Stimulated activated effector memory CD8-positive, alpha-beta T cell treated with anti-CD3 and anti-CD28 coated beads, Interleukin-12 subunit alpha, Interleukin-12 subunit beta, amount 100 ng/mL, for 72 hours (primary cell): ENCODE results near the gene CDC14A.
A peak's percentile ranks its signal among the peaks of the same experiment; 100 is the strongest.

Experiments used
- ATAC-seq: fragments of 150-1000 bp; cut with Tn5 transposase; 2 replicates; pipeline ENCODE4 v1.10.0; 2021
- DNase-seq, 2 donors: peaks; one replicate each; pipeline ENCODE4 v3.0.0; 2021 to 2022; ENCODE audit warnings: low spot score in 2 of 2
- H3K27ac Mint-ChIP-seq: one replicate; pipeline ENCODE4 v1.8.0; 2022; ENCODE audit warnings: mild to moderate bottlenecking, mixed read lengths
- H3K36me3 Mint-ChIP-seq: one replicate; pipeline ENCODE4 v1.8.0; 2022; ENCODE audit warnings: mild to moderate bottlenecking, mixed read lengths
- H3K4me1 Mint-ChIP-seq: one replicate; pipeline ENCODE4 v1.8.0; 2022; ENCODE audit warnings: mixed read lengths
- H3K4me3 Mint-ChIP-seq: one replicate; pipeline ENCODE4 v1.8.0; 2022; ENCODE audit warnings: mild to moderate bottlenecking, mixed read lengths
- H3K9me3 Mint-ChIP-seq: one replicate; pipeline ENCODE4 v1.8.0; 2022; ENCODE audit warnings: mixed read lengths

The CDC14A gene

DNA sequence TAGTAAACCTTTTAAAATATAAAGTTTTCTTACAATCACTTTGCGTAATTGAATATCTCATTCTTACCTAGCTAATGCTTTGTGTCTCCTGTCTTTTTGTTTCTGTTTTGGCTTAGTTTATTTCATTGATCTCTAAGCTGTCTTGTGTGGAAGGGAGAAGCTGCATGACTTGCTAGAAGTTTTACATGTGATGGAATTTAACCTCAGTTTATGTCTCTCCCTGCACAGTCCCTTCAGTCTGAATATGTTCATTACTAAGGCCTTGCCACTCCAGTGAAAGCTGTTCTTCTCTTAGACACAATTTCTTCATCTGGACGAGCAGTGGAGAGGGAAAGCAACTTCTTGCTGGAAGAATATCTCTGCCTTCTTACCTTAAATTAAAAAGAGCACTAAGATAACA, 165.7 kb downstream of the CDC14A start:
- H3K27ac Mint-ChIP-seq = no peak overlapping the region
- peaks cover 32% of the 10 kb centered on the region for H3K36me3 Mint-ChIP-seq
- no peaks in the 10 kb centered on the region for H3K9me3 Mint-ChIP-seq
- ATAC-seq = no peak
- no peak overlapping the region for H3K4me3 Mint-ChIP-seq
- no peak for DNase-seq
- H3K4me1 Mint-ChIP-seq = no peaks in the 10 kb centered on the region

DNA sequence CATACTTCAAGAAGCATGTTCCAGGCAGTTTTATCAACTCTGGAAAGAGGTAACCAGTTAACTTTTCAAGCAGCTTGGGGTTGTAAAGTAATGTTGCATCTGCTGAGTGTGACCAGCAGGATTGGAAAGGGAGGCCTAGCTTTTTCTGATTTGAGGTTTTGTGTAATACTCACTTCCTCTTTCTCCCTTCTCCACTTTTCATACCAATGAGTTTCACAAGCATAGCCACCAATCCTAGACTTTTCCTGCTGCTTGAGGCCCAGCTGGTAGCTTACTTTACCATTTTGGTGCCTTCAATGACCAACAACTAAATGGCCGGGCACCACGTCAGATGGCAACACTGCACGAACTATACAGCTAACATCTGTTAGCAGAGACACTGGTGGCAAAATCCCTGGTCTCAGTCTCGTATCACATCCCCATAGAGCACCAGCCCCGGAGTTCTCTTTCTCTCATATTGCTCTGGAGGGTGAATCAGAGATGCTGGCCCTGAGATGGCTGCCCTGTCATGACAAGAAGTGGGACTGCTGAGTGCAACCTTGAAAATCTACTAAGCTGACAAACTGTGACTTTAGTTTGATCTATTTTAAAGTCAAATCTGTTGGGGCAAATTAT, 170.8 kb downstream of the CDC14A start:
- no peak overlapping the region for H3K4me3 Mint-ChIP-seq
- DNase-seq = no peak
- H3K36me3 Mint-ChIP-seq = peaks cover 18% of the 10 kb centered on the region
- H3K9me3 Mint-ChIP-seq = no peaks in the 10 kb centered on the region
- H3K4me1 Mint-ChIP-seq = no peaks in the 10 kb centered on the region
- no peak for ATAC-seq
- no peak overlapping the region for H3K27ac Mint-ChIP-seq

DNA sequence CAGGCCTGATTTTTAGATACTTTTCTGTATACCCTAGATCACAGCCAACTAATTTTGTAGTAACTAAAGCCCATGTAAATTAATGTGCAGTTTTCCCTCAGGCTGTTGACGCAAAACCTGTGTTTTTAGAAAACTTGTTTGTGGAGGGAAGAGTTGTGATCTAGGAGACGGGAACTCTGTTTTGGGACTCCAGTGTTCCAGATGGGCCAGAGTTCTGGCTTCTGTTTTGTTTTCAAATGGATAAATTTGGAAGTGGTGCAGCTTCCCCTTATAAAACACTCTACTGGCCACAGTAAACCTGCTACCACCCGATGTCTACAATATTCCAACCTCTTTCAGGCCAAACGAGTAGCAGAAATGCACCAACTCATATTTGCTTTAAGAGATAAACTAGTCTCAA, 172.0 kb downstream of the CDC14A start:
- Mint-ChIP-seq H3K27ac (no peak overlapping the region), H3K9me3 (no peaks in the 10 kb centered on the region), H3K4me3 (no peak overlapping the region), H3K36me3 (peaks cover 7% of the 10 kb centered on the region), H3K4me1 (no peaks in the 10 kb centered on the region)
- ATAC-seq (no peak), DNase-seq (no peak)

DNA sequence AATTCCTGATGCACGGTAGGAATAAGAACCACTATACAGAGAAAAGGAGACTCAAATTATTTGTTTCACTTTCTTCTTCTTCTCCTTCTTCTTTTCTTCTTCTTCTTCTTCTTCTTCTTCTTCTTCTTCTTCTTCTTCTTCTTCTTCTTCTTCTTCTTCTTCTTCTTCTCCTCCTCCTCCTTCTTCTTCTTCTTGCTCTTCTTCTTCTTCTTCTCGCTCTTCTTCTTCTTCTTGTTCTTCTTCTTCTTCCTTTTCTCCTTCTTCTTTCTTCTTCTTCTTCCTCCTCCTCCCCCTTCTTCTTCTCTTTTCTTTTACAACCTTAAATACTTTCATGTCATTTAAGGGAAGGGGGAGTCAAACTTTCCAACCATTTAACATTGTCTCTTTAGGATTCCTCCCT, 174.6 kb downstream of the CDC14A start:
- H3K9me3 Mint-ChIP-seq = no peaks in the 10 kb centered on the region
- ATAC-seq (no peak), DNase-seq (no peak)
- H3K27ac Mint-ChIP-seq = peak overlapping the region; percentile 46
- H3K4me3 Mint-ChIP-seq = no peak overlapping the region
- no peaks in the 10 kb centered on the region for H3K36me3 Mint-ChIP-seq
- H3K4me1 Mint-ChIP-seq = peaks cover 16% of the 10 kb centered on the region

DNA sequence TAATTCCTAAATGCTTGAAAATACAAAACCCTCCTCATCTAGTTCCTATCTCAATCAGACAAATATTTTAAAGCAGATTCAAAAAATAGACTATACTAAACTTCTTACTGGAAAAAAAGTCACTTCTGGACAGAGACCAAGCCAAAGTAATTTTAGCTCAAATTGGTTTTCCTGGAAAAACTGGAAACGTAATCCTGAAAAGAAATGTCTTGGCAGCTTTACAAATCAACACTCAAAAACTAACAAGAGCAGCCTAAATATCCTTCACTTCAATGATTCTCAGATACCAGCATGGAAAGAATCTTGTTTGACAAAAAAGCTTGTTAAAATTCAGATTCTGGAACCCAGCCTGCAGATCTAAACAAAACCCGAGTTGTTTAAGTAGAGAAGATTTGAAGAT, 176.6 kb downstream of the CDC14A start:
- no peak overlapping the region for H3K27ac Mint-ChIP-seq
- peaks cover 27% of the 10 kb centered on the region for H3K4me1 Mint-ChIP-seq
- H3K4me3 Mint-ChIP-seq = no peak overlapping the region
- H3K36me3 Mint-ChIP-seq = no peaks in the 10 kb centered on the region
- ATAC-seq (no peak), DNase-seq (no peak)
- H3K9me3 Mint-ChIP-seq = no peaks in the 10 kb centered on the region

DNA sequence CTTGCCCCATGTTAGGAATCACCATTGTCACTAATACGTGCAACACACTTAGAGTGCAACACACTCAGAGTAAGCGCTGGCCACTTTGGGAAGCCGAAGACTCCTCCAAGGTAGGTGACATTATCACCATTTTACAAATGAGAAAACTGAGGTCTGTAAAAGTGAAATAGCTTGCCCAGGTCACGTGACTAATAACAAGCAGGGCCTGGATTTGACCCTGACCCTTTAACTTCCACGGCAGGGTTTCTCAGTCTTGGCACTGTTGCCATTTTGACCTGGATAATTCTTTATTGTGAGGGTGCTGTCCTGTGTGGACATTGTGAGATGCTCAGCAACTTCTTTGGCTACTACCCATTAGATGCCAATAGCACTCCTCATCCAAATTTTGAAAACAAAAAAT, 177.8 kb downstream of the CDC14A start:
- no peak for DNase-seq
- Mint-ChIP-seq H3K36me3 (no peaks in the 10 kb centered on the region), H3K27ac (no peak overlapping the region), H3K4me1 (peaks cover 34% of the 10 kb centered on the region), H3K9me3 (no peaks in the 10 kb centered on the region), H3K4me3 (no peak overlapping the region)
- ATAC-seq = no peak

DNA sequence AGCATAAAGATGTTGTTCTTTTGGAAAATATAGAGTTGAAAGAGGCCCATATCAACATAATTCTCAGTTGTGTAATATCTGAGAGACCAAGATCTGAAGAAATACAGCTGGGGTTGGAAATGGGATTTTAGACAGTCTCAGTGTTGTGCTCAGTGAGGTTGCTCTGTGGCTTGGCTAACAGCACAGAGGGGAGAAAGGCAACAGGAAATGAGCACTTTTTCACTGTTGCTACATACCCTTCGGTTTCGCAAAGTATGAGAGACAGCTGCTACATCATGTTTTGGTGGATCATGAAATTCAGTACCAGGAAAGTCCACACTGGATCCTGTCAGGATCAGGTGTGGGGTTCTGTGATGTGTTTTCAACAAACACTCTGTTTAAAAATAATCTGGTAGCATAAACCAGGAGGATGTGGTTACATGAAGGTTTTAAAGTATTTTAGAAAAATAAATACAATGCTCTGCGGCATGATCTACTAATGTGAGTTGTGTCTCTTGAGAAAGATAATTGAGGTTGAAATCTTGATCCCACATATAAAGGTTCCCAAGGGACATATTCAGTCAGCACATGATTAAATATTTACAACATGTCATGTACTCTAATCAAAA, 178.7 kb downstream of the CDC14A start:
- H3K36me3 Mint-ChIP-seq = no peaks in the 10 kb centered on the region
- peak; percentile 94 for ATAC-seq
- H3K9me3 Mint-ChIP-seq = no peaks in the 10 kb centered on the region
- peaks cover 42% of the 10 kb centered on the region for H3K4me1 Mint-ChIP-seq
- no peak for DNase-seq
- H3K4me3 Mint-ChIP-seq = no peak overlapping the region
- no peak overlapping the region for H3K27ac Mint-ChIP-seq

DNA sequence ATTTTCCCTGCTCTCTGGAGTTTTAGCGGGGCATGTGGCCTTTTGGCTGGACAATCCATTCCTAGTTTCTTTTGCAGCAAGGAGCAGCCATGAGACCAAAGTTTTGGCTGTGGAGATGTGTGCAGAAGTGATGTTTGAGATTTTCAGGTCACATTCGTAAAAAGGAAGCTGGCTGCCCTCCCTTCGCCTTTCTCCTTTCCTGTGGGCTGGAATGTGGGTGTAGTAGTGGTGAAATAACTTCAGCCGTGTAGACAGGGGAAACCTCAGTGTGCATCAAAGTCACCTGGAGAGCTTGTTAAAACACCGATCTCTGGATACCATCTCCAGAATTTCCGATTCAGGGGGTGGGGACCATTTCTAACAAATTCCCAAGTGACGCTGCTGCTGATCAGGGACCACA, 180.3 kb downstream of the CDC14A start:
- H3K9me3 Mint-ChIP-seq = no peaks in the 10 kb centered on the region
- peaks cover 48% of the 10 kb centered on the region for H3K4me1 Mint-ChIP-seq
- H3K4me3 Mint-ChIP-seq = no peak overlapping the region
- H3K27ac Mint-ChIP-seq = no peak overlapping the region
- DNase-seq (no peak), ATAC-seq (no peak)
- H3K36me3 Mint-ChIP-seq = no peaks in the 10 kb centered on the region

DNA sequence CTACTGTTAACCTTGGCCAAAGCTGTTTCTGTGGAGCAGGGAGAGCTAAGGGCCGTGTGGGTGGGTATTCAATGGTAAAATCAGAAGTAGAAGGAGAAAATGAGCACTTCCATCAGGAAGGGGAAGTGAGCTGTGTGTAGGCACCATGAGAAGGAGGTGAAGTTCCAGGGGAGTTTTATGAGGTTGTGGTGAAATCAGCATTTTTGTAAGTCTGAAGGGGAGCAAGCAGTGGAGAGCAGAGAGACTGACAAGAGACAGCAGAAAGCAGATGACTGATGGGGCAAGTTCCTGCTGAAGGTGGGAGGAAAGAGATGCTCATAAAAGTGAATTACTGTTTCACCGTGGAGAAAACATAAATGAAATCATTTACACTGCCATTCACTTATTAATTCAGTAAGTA, 183.0 kb downstream of the CDC14A start:
- H3K4me3 Mint-ChIP-seq = no peak overlapping the region
- no peak overlapping the region for H3K27ac Mint-ChIP-seq
- no peaks in the 10 kb centered on the region for H3K9me3 Mint-ChIP-seq
- ATAC-seq (no peak), DNase-seq (no peak)
- H3K36me3 Mint-ChIP-seq = no peaks in the 10 kb centered on the region
- peaks cover 55% of the 10 kb centered on the region for H3K4me1 Mint-ChIP-seq

- DNase-seq (no peak), ATAC-seq (peak; percentile 71)
- H3K36me3 Mint-ChIP-seq = no peaks in the 10 kb centered on the region
- H3K9me3 Mint-ChIP-seq = no peaks in the 10 kb centered on the region
- H3K4me1 Mint-ChIP-seq = peaks cover 48% of the 10 kb centered on the region
- no peak overlapping the region for H3K4me3 Mint-ChIP-seq
- H3K27ac Mint-ChIP-seq = no peak overlapping the region
Observed at GRCh38 chr1:100536031-100536430, 183.7 kb downstream of the CDC14A start.

GRCh38 chr1:100538913-100539835, 186.9 kb downstream of the CDC14A start:
- H3K9me3 Mint-ChIP-seq = no peaks in the 10 kb centered on the region
- no peaks in the 10 kb centered on the region for H3K36me3 Mint-ChIP-seq
- DNase-seq = peak; percentile 15 to 64
- peaks cover 34% of the 10 kb centered on the region for H3K4me1 Mint-ChIP-seq
- peak; percentile 60 for ATAC-seq
- H3K4me3 Mint-ChIP-seq = peak overlapping the region; percentile 58
- no peak overlapping the region for H3K27ac Mint-ChIP-seq

DNA sequence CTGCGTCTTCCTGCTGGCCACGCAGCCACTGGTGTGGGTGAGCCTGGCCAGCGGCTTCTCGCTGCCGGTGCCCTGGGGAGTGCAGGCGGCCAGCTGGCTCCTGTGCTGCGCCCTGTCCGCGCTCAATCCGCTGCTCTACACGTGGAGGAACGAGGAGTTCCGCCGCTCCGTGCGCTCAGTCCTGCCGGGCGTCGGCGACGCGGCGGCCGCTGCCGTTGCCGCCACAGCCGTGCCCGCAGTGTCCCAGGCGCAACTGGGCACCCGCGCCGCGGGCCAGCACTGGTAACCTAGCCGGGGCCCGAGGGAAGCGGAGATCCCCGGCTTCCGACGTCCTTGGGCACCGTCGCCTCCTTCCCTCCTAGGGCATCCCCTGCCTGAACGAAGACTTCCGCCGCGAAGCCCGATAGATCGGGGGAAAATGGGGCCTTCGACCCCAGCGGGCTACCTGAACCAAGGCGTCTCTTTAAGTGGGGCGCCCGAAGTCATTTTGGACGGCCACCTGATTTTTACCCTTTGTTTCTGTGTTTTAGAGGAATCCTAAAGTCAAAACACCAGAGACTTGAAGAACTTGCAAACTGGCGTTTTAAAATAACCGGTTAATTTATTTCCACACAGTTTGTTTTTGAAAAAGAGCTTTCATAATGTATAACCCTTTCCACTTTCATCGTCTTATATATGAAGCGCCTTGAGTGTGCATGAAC, 187.7 kb downstream of the CDC14A start:
- peak in 1 of 2 donors; percentile 63 for DNase-seq
- no peak overlapping the region for H3K27ac Mint-ChIP-seq
- H3K36me3 Mint-ChIP-seq = no peaks in the 10 kb centered on the region
- H3K4me3 Mint-ChIP-seq = peak overlapping the region; percentile 58
- peaks cover 29% of the 10 kb centered on the region for H3K4me1 Mint-ChIP-seq
- no peaks in the 10 kb centered on the region for H3K9me3 Mint-ChIP-seq
- ATAC-seq = peak; percentile 53

DNA sequence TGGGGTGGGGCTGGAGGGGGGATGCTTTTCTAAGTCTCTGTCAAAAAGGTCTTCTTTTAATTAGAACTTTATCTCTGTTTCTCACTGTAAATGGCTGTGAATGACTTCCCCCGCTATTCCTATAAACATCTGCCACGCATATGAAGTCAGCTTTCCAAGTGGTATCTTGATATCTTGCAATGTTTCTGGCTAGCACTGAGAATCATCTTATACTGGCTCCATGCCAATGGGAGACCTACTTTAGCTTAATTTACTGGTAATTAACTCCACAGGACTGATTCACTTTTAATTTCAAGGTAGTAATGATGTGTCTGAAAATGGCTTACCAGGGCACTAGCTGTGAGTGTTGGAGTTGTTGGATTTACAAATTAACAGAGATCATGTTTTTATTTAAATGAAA, 190.0 kb downstream of the CDC14A start:
- no peaks in the 10 kb centered on the region for H3K36me3 Mint-ChIP-seq
- peaks cover 13% of the 10 kb centered on the region for H3K4me1 Mint-ChIP-seq
- ATAC-seq = no peak
- H3K4me3 Mint-ChIP-seq = no peak overlapping the region
- no peak overlapping the region for H3K27ac Mint-ChIP-seq
- H3K9me3 Mint-ChIP-seq = no peaks in the 10 kb centered on the region
- no peak for DNase-seq

DNA sequence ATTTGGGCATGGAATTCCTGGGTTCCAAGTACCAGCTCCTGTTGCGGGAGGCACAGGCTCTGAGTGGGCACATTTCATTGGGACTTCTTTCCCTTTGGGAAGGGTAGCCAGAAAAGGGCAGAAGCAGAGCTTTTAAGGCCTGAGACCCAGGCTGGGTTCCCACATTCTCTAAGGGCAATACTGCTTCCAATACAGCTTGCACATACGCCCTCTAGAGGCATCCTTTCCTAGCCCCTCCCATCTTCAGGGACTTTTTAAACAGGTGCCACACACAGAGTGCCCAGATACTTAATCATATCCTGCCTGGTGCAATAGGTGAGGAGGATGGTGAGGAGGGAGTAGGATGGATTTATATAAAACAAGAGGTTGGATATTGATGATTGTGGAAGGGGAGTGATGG, 191.3 kb downstream of the CDC14A start:
- ATAC-seq = peak; percentile 66
- no peak for DNase-seq
- Mint-ChIP-seq H3K27ac (no peak overlapping the region), H3K36me3 (no peaks in the 10 kb centered on the region), H3K4me1 (peaks cover 9% of the 10 kb centered on the region), H3K4me3 (no peak overlapping the region), H3K9me3 (no peaks in the 10 kb centered on the region)

- H3K36me3 Mint-ChIP-seq = no peaks in the 10 kb centered on the region
- H3K4me1 Mint-ChIP-seq = peaks cover 6% of the 10 kb centered on the region
- no peak overlapping the region for H3K4me3 Mint-ChIP-seq
- no peaks in the 10 kb centered on the region for H3K9me3 Mint-ChIP-seq
- H3K27ac Mint-ChIP-seq = no peak overlapping the region
- no peak for ATAC-seq
- no peak for DNase-seq
Observed at GRCh38 chr1:100544791-100545190, 192.5 kb downstream of the CDC14A start.
